AG09319 (cell line): Measurements from ENCODE around the gene APBB2.

Experiments used
- DNase-seq: peaks from one replicate; pipeline ENCODE4 v3.0.0-alpha.2; 2010; ENCODE audit warnings: low read depth; ENCODE audit errors: extremely low read depth
- CTCF ChIP-seq: IDR thresholded peaks from 2 replicates; pipeline ENCODE4 v1.5.1; 2011; ENCODE audit warnings: low read depth, mild to moderate bottlenecking, inconsistent platforms, low read length, moderate library complexity

Gene APBB2

GRCh38 chr4:41209187-41209586 is 5.2 kb downstream of the APBB2 start:
- DNase-seq: no peak
- no peak for TF ChIP-seq CTCF

DNA sequence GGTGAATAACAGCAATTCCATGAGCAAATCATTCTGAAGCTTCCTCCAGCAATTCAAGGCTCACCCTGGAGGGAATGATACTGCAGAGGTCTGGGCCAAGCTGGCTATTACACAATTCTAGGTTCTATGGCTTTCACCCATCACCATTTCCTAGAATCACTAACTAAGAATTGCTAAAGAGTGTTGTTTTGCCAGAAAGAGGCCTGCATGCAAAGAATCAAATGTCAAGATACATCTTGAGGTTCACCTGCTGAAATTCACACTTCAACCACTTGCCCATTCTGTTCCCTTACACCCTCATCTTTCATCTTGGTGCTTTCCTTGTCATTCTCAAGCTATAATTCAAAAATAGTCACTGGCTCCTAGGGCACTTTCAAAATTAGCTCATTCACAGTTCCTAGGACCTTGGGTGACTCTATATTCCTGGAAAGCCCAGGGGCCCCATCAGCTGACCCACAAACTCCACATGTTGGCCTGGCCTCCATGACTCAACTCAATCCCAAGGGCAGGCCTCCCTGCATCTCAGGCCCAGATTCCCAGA is 7.0 kb downstream of the APBB2 start:
- TF ChIP-seq CTCF: no peak
- DNase-seq: no peak

- TF ChIP-seq CTCF: no peak
- no peak for DNase-seq
Measured at GRCh38 chr4:41205854-41206460, 8.4 kb downstream of the APBB2 start.

GRCh38 chr4:41205130-41205529 is 9.2 kb downstream of the APBB2 start:
- TF ChIP-seq CTCF: no peak
- DNase-seq: no peak

DNA sequence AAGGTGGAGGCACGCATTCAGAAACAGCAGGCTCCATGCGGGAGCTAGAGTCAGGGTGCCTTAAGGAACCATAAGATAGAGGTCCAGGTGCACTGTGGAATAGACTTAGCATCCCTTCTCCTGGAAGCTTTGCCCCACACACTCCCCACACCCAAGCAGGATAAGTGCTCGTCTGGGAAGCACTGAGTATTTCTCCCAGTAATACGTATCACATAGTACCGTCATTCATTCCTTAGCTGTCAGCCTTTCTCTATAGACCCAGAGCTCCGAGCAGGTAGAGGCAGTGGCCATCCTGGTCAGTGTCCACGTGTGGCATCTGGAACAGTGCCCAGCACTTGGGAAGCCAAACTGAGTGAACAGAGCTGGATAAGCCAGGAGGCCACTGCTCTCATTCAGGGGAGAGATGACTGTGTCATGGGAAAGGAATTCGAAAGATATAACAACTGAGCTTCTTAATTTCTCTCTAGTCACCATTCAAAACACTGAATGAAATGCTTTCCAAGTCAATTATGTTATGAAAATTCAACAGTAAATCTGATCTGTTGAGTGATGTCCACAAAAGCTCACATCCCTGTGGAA is 9.9 kb downstream of the APBB2 start:
- DNase-seq: no peak
- no peak for TF ChIP-seq CTCF

GRCh38 chr4:41203841-41204240 is 10.5 kb downstream of the APBB2 start:
- no peak for DNase-seq
- no peak for TF ChIP-seq CTCF

DNA sequence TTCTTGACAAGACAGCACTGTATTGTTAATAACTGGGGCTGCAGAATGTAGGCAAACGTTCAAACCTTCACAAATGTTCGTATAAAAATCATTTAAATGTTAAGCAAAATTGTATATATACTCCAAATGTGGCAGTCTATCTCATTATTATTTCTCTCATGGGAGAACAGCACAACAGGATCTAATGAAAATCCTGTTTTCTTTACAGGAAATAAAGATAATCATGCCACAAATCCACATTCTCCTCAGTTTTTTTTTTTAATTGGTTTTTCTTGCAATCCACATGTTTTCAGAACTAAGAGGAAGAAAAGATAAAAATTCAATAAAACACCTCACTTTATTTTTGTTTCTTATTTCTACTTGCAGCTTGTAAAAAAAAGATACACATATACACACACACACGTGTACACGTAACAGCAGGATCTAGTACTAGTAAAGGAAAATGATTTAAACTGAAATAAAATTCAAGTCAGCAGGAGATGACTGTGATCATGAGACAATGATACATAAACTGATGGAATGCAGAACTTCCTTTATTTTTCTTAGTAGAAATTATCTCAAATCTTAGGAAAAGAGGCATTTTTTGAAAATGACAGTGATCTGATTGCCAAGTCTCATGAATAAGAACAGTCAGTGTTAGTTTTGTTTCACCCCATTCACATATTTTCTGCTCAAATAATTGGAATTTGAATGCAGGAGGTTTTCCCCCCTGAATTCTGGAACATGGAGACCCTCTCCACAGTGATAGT is 11.3 kb downstream of the APBB2 start:
- no peak for TF ChIP-seq CTCF
- DNase-seq: no peak
